Measurements from ENCODE around the gene SORCS3. TPM values are rescaled to one million over a fixed set of nuclear protein-coding genes. Genes with fewer than 3 reads are reported as not detected.

The SORCS3 gene
- total RNA-seq, 1 donor from 2014 or later, result 0.10 TPM

DNA sequence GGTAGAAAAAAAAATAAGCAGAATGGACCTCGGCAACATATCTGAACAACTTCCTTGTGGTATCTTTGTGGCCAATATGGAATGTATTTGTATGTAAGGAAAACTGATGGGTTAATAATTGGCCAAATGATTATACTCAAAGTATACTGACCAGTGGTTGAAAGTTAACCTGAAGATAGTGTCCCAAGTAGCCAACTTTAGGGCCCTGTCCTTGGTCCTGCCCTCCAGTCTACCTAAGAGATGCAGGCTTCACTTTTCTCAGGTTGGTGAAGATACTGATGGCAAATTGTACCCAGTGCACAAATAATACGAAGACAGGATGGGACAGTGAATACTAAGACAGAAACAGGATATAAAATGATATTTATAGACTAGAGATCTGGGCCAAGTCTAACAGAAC is 109.2 kb downstream of the SORCS3 start:
- ATAC-seq, result no peak
- intact Hi-C loops (cut with micrococcal nuclease), result no loop called here
- no peak for DNase-seq

- no peak for ATAC-seq
- intact Hi-C loops (cut with micrococcal nuclease), result no loop called here
- DNase-seq, result no peak
These were observed 121.7 kb downstream of the SORCS3 start for GRCh38 chr10:104762793-104763192.

- no peak for ATAC-seq
- intact Hi-C loops (cut with micrococcal nuclease), result no loop called here
- DNase-seq, result no peak
These were observed 125.3 kb downstream of the SORCS3 start for GRCh38 chr10:104766341-104766740.

GRCh38 chr10:104767282-104767681 is 126.2 kb downstream of the SORCS3 start:
- ATAC-seq (no peak), DNase-seq (no peak)
- intact Hi-C loops (cut with micrococcal nuclease), result no loop called here

DNA sequence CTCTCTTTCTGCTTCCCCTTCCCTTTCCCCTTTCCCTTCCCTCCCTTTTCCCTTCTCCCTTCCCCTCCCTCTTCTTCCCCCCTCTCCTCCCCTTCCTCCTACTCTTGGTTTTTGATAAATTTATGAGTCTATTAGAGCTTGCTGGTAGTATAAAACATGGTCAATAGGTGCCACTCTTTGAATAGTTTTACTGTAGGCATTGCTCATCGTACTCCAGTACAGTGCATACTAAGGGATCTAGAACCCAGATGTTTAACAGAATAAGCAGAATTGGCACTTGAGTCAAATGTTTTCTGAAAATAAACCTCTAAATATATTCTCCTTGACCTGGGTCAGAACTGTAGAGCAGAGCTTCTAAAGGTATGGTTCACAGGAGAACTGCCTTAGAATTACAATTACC is 126.7 kb downstream of the SORCS3 start:
- DNase-seq (no peak), ATAC-seq (no peak)
- intact Hi-C loops (cut with micrococcal nuclease), result no loop called here

DNA sequence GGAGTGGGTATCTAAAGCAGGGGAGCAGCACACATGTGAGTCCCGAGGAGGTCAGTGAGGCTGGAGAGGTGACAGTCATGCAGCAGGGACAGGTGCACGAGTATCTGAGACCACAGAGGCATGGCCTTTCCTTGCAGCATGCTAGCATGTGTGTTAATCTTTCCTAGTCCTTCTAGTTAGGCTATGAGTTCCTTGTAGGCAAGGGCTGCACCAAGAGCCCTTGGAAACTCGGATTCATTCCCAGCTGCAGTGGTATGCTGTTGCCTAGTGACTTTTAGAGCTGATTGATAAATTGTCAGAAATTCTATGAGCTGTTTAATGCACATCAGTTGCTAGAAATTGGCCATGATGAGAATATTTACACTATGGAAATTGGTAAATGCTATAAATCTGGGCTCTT is 132.0 kb downstream of the SORCS3 start:
- DNase-seq (no peak), ATAC-seq (no peak)
- intact Hi-C loops (cut with micrococcal nuclease), result loop anchor here (10.0 kb wide), 1 partner anchor 118 kb away; no protein-coding TSS in a partner anchor

DNA sequence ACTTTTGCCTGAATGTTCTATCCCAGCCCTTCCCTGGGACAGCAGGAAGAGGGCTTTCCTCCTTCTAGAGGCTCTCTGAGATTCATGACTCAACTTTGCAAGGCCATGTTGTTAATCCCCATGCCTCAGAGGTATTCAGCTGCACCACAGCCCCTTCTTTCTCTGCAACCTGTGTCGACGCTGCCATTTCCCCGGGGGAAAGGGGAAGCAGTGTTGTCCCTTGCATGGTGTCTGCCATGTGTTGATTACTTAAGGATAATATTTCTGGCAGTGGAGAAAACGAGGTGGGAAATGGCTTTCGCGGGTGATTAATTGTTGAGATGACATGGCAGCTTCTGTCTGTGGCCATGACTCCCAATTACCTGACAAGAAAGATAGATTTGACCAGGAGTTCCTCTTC is 133.1 kb downstream of the SORCS3 start:
- no peak for ATAC-seq
- intact Hi-C loops (cut with micrococcal nuclease), result loop anchor here (10.0 kb wide), 1 partner anchor 119 kb away; no protein-coding TSS in a partner anchor
- DNase-seq, result no peak

DNA sequence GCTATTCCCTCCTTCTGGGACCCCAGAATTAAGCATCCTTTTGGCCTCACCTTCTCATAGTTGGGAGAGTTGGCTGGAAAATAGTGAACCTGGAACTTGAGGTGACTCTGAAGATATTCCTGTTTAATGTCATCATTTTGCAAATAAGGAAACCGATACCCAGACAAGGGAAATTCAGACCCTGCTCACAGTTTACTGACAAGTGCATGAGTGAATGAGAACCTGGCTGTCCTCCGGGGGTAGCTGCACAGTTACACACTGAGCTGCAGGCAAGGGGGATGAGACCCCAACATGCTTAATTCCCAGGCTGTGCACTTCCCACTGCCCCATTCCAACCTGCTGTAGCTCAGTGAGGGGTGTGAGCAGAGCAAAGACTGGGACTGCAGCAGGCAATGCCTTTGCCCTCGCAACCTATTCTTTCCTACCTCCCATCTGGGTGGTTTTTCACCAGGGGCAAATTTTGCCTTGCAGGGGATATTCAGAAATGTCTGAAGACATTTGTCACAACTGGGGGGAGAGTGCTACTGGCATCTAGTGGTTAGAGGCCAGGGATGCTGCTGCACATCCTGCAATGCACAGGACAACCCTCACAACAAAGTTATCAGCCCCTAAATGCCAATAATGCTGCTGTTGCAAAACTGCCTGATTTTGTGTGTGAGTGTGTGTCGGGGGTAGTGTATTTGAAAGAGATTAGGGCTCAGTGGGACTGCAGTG is 136.2 kb downstream of the SORCS3 start:
- intact Hi-C loops (cut with micrococcal nuclease), result loop anchor here (10.0 kb wide), 1 partner anchor 122 kb away; no protein-coding TSS in a partner anchor
- DNase-seq (no peak), ATAC-seq (no peak)

DNA sequence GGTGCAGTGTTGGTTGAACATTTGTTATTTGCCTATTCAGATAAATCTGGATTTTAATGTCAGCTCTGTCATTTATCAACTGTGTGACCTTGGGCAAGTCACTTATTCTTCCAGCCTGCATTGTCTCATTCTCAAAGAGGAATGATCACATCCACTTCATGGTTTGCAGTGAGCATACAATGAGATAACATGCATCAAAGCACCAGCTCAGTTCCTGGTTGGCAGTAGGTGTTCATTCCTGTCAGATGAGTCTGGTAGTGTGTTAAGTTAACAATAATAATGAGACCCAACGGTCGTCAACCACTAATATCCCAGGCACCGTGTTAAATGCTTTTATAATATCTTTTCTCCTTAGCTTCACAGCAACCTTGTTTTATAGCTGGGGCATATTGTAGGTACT is 137.3 kb downstream of the SORCS3 start:
- intact Hi-C loops (cut with micrococcal nuclease), result loop anchor here (10.0 kb wide), 1 partner anchor 124 kb away; no protein-coding TSS in a partner anchor
- ATAC-seq (no peak), DNase-seq (no peak)

GRCh38 chr10:104779701-104780100 is 138.6 kb downstream of the SORCS3 start:
- DNase-seq (no peak), ATAC-seq (no peak)
- intact Hi-C loops (cut with micrococcal nuclease), result loop anchor here (10.0 kb wide), 1 partner anchor 125 kb away; no protein-coding TSS in a partner anchor

DNA sequence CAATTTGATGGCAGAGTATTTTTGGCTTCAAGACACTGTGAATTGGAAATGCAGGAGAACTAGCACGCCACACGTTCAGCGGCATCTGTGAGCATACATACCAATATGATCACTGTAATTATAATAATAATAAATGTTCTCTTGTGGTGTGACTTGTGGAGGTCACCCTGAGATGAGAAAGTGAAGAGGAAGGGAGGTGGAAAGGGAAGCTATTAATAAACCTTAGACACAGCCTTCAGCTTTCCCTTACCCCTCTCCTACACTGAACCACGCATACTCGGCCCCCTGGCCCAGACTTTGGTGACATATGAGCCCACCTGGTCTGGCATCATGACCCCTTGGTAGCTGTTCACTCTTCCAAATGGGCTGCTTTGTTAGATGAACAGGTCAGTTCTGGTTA is 139.1 kb downstream of the SORCS3 start:
- DNase-seq (no peak), ATAC-seq (peak; percentile 68)
- intact Hi-C loops (cut with micrococcal nuclease), result no loop called here

GRCh38 chr10:104780946-104781595 is 140.0 kb downstream of the SORCS3 start:
- no peak for DNase-seq
- intact Hi-C loops (cut with micrococcal nuclease), result no loop called here
- ATAC-seq, result no peak

- ATAC-seq, result no peak
- intact Hi-C loops (cut with micrococcal nuclease), result no loop called here
- DNase-seq, result no peak
These were observed 143.4 kb downstream of the SORCS3 start for GRCh38 chr10:104784452-104784851.

DNA sequence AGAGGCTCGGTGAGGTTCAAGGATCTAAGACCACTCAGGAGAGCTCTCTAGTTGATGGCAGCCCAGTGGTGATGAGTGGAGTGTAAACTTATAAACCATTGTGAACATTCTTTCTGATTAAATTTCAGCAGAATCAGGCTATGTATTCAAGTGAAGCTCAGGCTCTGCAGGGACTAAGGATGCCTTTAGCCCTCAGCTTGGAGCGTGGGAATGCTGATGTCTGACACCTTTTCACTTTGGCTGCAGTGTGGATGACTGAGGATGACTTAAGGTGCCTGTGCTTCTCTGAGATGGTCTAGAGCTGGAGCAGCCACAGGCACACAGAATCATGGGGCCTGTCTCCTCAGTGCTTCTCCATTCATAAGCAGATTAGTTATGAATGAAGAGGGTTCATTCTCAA is 150.4 kb downstream of the SORCS3 start:
- no peak for DNase-seq
- intact Hi-C loops (cut with micrococcal nuclease), result no loop called here
- no peak for ATAC-seq

DNA sequence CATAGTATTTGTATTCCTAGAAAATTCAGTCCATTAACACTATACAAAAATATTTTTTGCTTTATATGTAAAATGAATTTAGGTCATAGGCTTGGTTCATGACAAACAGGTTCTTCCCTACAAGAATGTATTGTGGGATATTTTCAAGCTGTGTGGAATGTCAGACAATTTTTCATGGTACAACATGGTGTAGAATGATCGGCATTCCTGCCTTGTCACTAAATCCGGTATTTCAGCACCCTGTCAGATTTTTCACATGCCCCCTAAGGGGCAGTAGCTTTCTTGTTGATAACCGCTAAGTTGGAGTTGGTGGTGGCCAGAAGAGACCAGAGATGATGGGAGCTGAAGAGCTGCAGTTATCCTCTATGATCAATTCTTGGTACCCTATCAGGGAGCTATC is 154.3 kb downstream of the SORCS3 start:
- no peak for ATAC-seq
- DNase-seq, result no peak
- intact Hi-C loops (cut with micrococcal nuclease), result no loop called here

GRCh38 chr10:104796823-104797222 is 155.7 kb downstream of the SORCS3 start:
- intact Hi-C loops (cut with micrococcal nuclease), result no loop called here
- DNase-seq, result no peak
- no peak for ATAC-seq

DNA sequence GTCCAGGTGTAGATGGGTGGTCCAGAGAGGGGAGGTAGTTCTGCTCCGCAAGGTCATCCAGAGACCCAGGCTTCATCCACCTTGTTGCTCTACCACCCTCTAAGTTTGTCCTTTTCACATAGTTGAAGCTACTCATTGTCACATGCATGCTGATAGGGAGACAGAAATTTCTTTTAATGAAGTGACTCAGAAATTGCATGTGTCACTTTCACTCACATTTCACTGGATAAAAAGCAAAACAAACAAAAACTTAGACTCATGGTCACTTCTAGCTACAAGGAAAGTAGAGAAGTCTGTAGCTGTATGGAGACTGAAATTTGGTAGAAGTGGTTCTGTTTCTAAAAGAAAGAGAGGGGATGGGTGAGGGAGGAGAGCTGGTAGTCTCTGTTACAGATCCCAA is 161.9 kb downstream of the SORCS3 start:
- no peak for ATAC-seq
- intact Hi-C loops (cut with micrococcal nuclease), result no loop called here
- DNase-seq, result no peak

GRCh38 chr10:104804880-104805279 is 163.8 kb downstream of the SORCS3 start:
- ATAC-seq, result no peak
- no peak for DNase-seq
- intact Hi-C loops (cut with micrococcal nuclease), result no loop called here

- ATAC-seq (no peak), DNase-seq (no peak)
- intact Hi-C loops (cut with micrococcal nuclease), result no loop called here
These were observed 165.7 kb downstream of the SORCS3 start for GRCh38 chr10:104806801-104807200.

DNA sequence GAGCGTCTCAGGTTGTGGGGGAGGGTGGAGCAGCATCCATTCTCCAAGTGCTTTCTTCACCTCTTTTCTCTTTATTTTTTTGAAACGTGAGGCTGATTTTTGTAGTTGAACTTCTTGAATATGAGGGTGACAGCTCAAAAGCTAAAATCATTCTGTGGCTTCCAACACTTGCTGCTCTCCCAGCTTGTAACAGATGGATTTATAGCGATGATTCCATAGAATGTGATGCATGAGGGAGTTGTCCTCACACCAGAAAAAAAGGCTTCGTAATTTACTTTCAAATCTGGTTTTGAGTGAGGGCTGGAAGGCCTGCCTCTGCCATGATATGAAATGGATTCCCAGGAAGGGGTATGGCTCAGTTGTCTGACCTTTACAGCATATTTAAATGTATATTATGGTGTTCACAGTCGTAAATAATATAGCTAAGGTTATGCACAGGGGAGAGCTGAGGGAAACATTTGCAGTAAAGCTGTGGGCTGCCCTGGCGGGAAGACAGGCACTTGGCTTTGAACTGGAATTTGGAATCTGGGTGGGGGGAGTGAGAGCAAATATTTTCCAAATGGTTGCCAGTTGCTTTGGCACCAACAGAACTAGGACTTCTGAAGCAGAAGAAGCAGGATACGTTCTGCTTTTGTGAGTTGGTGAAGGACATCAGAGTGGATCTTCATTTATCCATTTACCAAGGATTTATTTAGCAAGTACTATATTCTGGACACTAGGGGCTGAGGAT is 166.7 kb downstream of the SORCS3 start:
- intact Hi-C loops (cut with micrococcal nuclease), result no loop called here
- ATAC-seq (no peak), DNase-seq (no peak)
